ENCODE results near the gene RXFP2. TPM values are rescaled to one million over a fixed set of nuclear protein-coding genes. Genes with fewer than 3 reads are reported as not detected.

The RXFP2 gene
- total and polyA plus RNA-seq, 2 of the 8 experiments (the other 6 are each of a cell fraction or from before 2014, with no cell fraction given) = not detected

DNA sequence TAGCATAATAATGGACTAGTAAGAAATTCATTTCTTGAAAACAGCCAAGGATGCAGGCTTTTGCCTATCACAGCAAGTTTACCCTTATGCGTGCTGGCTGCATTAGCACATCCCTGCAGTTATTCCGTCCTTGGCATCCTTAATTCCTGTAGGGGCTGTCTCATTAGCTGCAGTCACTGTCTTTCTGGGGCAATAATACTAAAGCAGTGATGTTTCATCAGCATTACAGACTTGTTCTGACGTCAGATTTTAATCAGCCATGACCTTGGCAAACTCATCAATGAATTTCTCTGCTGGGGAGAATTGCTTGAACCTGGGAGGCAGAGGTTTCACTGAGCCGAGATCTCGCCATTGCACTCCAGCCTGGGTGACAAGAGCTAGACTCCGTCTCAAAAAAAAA is 103.7 kb downstream of the RXFP2 start:
- 69% methylated on average over 6 of the region's 6 CpGs; no CpG with 5 or more reads in 1 of the 2 experiments for WGBS, 2 experiments (ENCODE audit: extremely low coverage in 1 of 2, insufficient coverage in 1 of 2, insufficient read length in 1 of 2, insufficient replicate concordance in 2 of 2, low coverage in 1 of 2, low lambda C conversion rate in 2 of 2, missing lambda C conversion rate in 1 of 2)
- Histone ChIP-seq H2BK120ac (replicated peaks; ENCODE audit: low read depth, low read length) (no peak overlapping the region), H3K23me2 (ENCODE audit: low read depth, low read length) (peaks cover 3% of the 10 kb centered on the region; the same call in 1 of the 2 replicates), H4K91ac (replicated peaks; ENCODE audit: insufficient read length, low read length) (no peak overlapping the region), H4K8ac (ENCODE audit: extremely low read depth, insufficient read depth, low read length) (no peak overlapping the region), H4K20me1 (replicated peaks in 1 of 2; ENCODE audit: control insufficient read depth in 1 of 2, insufficient read depth in 2 of 2, low read length in 2 of 2) (no peaks in the 10 kb centered on the region), H3K4me2 (ENCODE audit: insufficient read depth in 1 of 2, low read depth in 2 of 2, low read length in 2 of 2) (no peak overlapping the region), H3K27ac (ENCODE audit: low read depth, low read length) (no peak overlapping the region), H2AFZ (ENCODE audit: low read length) (no peak overlapping the region), H2BK15ac (ENCODE audit: low read length) (no peak overlapping the region), H3K9me3 (ENCODE audit: insufficient read depth in 2 of 2, low read depth in 1 of 2, low read length in 1 of 2) (no peaks in the 10 kb centered on the region), H3K4ac (replicated peaks; ENCODE audit: insufficient read length, low read depth, low read length) (no peak overlapping the region), H3K4me3 (ENCODE audit: extremely low read depth in 1 of 4, insufficient read depth in 2 of 4, low read depth in 3 of 4, low read length in 4 of 4) (no peak overlapping the region), H2BK12ac (ENCODE audit: low read depth, low read length) (no peak overlapping the region), H3K27me3 (replicated peaks in 1 of 4; ENCODE audit: control insufficient read depth in 3 of 4, extremely low read depth in 1 of 4, insufficient read depth in 3 of 4, low read length in 3 of 4) (peaks cover 0 to 20% (median 14%) of the 10 kb centered on the region in 4 experiments; a peak in 6 of 7 replicates), H3K23ac (ENCODE audit: insufficient read length) (no peak overlapping the region), H3K79me1 (ENCODE audit: low read depth, low read length) (no peaks in the 10 kb centered on the region), H2AK5ac (ENCODE audit: low read depth, low read length) (no peak overlapping the region), H4K5ac (ENCODE audit: insufficient read length, low read depth, low read length) (no peak overlapping the region), H3K79me2 (ENCODE audit: control insufficient read depth in 1 of 2, insufficient read depth in 2 of 2, low read length in 2 of 2) (no peaks in the 10 kb centered on the region), H2BK20ac (ENCODE audit: low read length) (no peak overlapping the region), H3K9ac (replicated peaks in 1 of 4; ENCODE audit: extremely low read depth in 1 of 4, low read depth in 3 of 4, low read length in 3 of 4) (no peak overlapping the region), H3K4me1 (replicated peaks in 1 of 4; ENCODE audit: control insufficient read depth in 3 of 4, insufficient read depth in 4 of 4, low read length in 3 of 4) (peaks cover 0 to 3% (median 1%) of the 10 kb centered on the region in 4 experiments; a peak in 1 of 7 replicates), H3K56ac (replicated peaks; ENCODE audit: insufficient read length, low read depth, low read length) (no peak overlapping the region), H3K36me3 (ENCODE audit: control insufficient read depth in 2 of 4, insufficient read depth in 4 of 4, low read length in 3 of 4) (no peaks in the 10 kb centered on the region), H3K14ac (ENCODE audit: insufficient read length) (no peak overlapping the region), H3K18ac (ENCODE audit: extremely low read depth, low read length) (no peak overlapping the region), H2BK5ac (ENCODE audit: low read depth, low read length) (no peak overlapping the region)
- FAIRE-seq = no peak
- ChIA-PET POLR2A (ENCODE audit: partially characterized antibody) (no interaction called here), CTCF (ENCODE audit: partially characterized antibody) (no interaction called here)
- no peak for DNase-seq (ENCODE audit: low read depth in 1 of 2, low spot score in 2 of 2)
- no peak for TF ChIP-seq TAF7 (optimal IDR thresholded peaks at IDR 0.05; ENCODE audit: borderline replicate concordance, low read depth, low read length)
- TF ChIP-seq HDAC6 (IDR thresholded peaks at IDR 0.05; ENCODE audit: low read depth, low read length) = no peak
- TF ChIP-seq ZNF274 (IDR thresholded peaks at IDR 0.05; ENCODE audit: borderline replicate concordance, extremely low read depth, low read length) = no peak
- no peak for TF ChIP-seq KDM5A (IDR thresholded peaks at IDR 0.05; ENCODE audit: low read length)
- TF ChIP-seq CTBP2 (IDR thresholded peaks at IDR 0.05; ENCODE audit: borderline replicate concordance, insufficient read depth, insufficient read length, low read length) = no peak
- TF ChIP-seq SIN3A (conservative IDR thresholded peaks at IDR 0.05 in 1 of 2, IDR thresholded peaks at IDR 0.05 in 1 of 2; ENCODE audit: low read depth in 1 of 2, low read length in 2 of 2) = no peak
- TF ChIP-seq YY1 (IDR thresholded peaks at IDR 0.05; ENCODE audit: low read depth, low read length) = no peak
- no peak for TF ChIP-seq CBX5 (IDR thresholded peaks at IDR 0.05; ENCODE audit: low read depth, low read length)
- TF ChIP-seq TEAD4 (IDR thresholded peaks at IDR 0.05; ENCODE audit: low read depth, low read length) = no peak
- no peak for TF ChIP-seq BACH1 (IDR thresholded peaks at IDR 0.05; ENCODE audit: low read length)
